Fibroblast of villous mesenchyme (primary cell): ENCODE measurements around the gene FAF2. TPM values are rescaled to one million over a fixed set of nuclear protein-coding genes. Genes with fewer than 3 reads are reported as not detected.
A peak's percentile ranks its signal among the peaks of the same experiment; 100 is the strongest.

Source experiments
- DNase-seq: peaks from one replicate; pipeline ENCODE4 v3.0.0-alpha.2; 2010; ENCODE audit warnings: low read depth
- H3K4me3 ChIP-seq: 2 replicates; pipeline ENCODE4 v1.5.1; 2011; ENCODE audit warnings: low read depth, mild to moderate bottlenecking, low read length
- total RNA-seq: library from RNA; depleted of rRNA; stranded (reverse); fragments of >200 nt; gene quantifications from 2 replicates; pipeline ENCODE4 v1.2.3, GENCODE V29; 2012
- TF ChIP-seq, protein P1 (sequence below): IDR thresholded peaks from 2 replicates; pipeline ENCODE4 v1.5.1; 2012; ENCODE audit warnings: low read depth, mild to moderate bottlenecking, low read length; ENCODE audit not compliant: insufficient read depth

The FAF2 gene
- total RNA-seq, 1 donor, result 59.2 TPM

GRCh38 chr5:176533894-176534611 is 85.9 kb downstream of the FAF2 start:
- TF ChIP-seq, protein P1, sequence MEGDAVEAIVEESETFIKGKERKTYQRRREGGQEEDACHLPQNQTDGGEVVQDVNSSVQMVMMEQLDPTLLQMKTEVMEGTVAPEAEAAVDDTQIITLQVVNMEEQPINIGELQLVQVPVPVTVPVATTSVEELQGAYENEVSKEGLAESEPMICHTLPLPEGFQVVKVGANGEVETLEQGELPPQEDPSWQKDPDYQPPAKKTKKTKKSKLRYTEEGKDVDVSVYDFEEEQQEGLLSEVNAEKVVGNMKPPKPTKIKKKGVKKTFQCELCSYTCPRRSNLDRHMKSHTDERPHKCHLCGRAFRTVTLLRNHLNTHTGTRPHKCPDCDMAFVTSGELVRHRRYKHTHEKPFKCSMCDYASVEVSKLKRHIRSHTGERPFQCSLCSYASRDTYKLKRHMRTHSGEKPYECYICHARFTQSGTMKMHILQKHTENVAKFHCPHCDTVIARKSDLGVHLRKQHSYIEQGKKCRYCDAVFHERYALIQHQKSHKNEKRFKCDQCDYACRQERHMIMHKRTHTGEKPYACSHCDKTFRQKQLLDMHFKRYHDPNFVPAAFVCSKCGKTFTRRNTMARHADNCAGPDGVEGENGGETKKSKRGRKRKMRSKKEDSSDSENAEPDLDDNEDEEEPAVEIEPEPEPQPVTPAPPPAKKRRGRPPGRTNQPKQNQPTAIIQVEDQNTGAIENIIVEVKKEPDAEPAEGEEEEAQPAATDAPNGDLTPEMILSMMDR, result no peak
- no peak for DNase-seq
- no peak overlapping the region for H3K4me3 ChIP-seq

- TF ChIP-seq, protein P1, result no peak
- DNase-seq, result no peak
- no peak overlapping the region for H3K4me3 ChIP-seq
These were observed 86.5 kb downstream of the FAF2 start for GRCh38 chr5:176534640-176535039.

- TF ChIP-seq, protein P1, result no peak
- H3K4me3 ChIP-seq, result peak overlapping the region; percentile 99
- no peak for DNase-seq
These were observed 87.0 kb downstream of the FAF2 start for GRCh38 chr5:176535101-176535663.

- TF ChIP-seq, protein P1, result no peak
- no peak for DNase-seq
- H3K4me3 ChIP-seq, result peak overlapping the region; percentile 99
These were observed 87.5 kb downstream of the FAF2 start for GRCh38 chr5:176535664-176536131.

DNA sequence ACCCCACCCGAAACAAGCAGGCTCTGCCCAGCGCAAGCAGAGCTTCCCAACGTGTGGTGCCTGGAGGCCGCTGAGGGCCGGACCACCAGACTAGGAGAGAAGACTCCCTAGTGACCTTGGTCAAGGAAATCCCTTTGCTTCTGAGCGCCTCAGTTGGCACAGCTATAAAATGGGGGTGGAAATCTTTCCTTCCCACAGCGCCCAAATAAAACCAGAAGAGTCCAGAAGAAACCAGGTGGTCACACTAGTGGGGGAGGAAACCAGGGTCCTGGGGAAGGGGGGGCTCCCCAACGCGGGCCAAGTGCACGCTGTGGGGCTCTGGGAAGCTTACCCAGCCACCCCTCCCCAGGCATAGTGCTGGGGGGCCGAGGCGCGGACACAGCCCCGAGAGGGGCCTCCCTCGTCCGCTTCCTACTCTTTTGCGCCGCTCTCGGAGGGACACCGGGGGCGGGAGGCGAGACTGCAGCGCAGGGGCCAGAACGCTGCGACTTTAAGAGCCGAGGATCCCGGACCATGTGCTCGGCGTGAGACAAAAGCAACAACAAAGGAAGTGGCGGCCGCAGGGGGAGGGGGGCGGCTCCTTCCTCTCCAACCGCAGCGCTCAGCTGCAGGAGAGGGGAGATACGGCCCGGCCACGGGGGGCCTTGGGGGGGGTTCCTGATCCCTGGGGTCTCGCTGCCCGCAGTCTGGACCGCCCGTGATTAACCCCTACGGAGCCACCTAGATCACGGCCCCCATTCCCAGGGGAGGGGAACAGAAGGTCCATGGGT is 88.1 kb downstream of the FAF2 start:
- peak; percentile 76 for DNase-seq
- TF ChIP-seq, protein P1, result no peak
- H3K4me3 ChIP-seq, result peak overlapping the region; percentile 99

DNA sequence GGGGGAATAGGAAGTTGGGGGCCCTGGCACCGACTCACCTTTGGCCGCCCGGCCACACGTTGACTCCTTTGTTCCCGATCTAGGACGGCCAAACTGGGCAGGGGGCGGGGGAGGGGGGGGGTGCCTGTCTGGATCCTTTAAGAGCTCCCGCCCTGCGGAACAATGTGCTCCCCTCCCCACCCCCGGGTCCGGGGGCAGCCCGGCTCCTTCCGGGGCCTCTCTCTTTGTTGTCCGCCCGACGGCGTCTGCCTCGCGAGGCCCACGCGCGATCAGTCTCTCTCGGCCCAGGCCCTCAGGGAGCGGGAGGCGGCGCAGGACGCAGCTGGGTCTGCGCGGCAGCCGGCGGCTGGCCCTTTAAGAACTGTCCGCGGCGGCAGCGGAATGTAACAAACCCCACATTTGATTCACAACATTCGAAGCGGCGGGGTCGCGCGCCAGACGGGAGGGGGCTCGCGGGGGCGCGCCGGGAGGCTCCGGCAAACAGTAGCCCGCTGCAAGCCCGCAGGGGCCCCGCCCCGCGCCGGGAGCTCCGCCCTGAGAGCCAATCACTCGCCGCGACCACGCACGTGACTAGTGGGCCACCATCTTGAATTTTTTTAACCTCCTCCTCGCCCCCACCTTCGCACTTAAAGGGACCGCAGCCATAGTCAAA is 88.8 kb downstream of the FAF2 start, which contains the start of gene RNF44:
TSS of gene RNF44 (minus strand) at position 501 of the 652 bp plus-strand sequence. CDS start 4,930 bp downstream, outside the sequence.
- peak within 1 kb of the TSS; percentile 99 for H3K4me3 ChIP-seq
- peak; percentile 98 for DNase-seq
- TF ChIP-seq, protein P1, result no peak
